C4-2B (cell line): ENCODE measurements around the gene PDS5A.

ENCODE experiments used
- CTCF ChIP-seq: fragments of 450-650 bp; conservative IDR thresholded peaks from 2 replicates; pipeline ENCODE4 v1.5.1; 2017; ENCODE audit warnings: mild to moderate bottlenecking
- ZFX ChIP-seq: fragments of 450-650 bp; IDR thresholded peaks from 2 replicates; pipeline ENCODE4 v1.6.1; 2017

DNA sequence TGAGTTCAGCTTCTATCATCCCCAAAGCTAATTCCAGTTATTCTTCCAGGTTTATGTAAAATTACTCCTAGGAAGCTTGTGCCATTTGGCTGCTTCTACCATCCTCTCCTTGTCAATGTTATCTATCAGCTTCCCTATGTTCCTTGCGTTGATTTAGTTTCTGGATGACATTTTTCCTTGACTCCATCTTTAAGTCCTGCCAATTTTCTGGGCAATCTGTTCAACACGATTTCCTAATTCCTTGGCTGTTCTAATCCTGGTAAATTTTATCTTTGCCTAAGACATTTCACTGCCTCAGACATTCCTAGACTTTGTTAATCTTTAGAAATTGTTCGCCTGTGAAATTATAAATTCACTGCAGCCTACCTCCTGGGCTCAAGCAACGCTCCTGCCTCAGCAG is 125.1 kb downstream of the PDS5A start:
- TF ChIP-seq CTCF (no peak), ZFX (no peak)
